ENCODE data around the gene DERL2.

DERL2 gene

GRCh38 chr17:5485270-5486205, at the start of gene DERL2:
Gene DERL2 (minus strand): TSS chr17:5486178. CDS start chr17:5486161, 17 bp downstream.
- DNase-seq, result no peak

- DNase-seq, result no peak
These were observed 49.5 kb upstream of the DERL2 start for GRCh38 chr17:5535436-5535835.

GRCh38 chr17:5533486-5534315, 47.7 kb upstream of the DERL2 start:
- DNase-seq, result no peak

GRCh38 chr17:5532581-5532980, 46.6 kb upstream of the DERL2 start:
- no peak for DNase-seq

DNA sequence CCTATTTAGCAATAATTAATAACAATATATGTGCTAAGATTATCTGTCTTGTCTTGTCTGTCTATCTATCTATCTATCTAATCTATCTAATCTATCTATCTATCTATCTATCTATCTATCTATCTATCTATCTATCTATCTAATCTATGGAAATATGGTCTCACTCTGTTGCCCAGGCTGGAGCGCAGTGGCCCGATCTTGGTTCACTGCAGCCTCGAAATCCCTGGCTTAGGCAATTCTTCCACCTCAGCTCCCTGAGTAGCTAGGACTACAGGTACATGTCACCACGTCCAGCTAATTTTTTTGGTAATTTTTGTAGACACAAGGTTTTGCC, 45.1 kb upstream of the DERL2 start:
- DNase-seq, result no peak

DNA sequence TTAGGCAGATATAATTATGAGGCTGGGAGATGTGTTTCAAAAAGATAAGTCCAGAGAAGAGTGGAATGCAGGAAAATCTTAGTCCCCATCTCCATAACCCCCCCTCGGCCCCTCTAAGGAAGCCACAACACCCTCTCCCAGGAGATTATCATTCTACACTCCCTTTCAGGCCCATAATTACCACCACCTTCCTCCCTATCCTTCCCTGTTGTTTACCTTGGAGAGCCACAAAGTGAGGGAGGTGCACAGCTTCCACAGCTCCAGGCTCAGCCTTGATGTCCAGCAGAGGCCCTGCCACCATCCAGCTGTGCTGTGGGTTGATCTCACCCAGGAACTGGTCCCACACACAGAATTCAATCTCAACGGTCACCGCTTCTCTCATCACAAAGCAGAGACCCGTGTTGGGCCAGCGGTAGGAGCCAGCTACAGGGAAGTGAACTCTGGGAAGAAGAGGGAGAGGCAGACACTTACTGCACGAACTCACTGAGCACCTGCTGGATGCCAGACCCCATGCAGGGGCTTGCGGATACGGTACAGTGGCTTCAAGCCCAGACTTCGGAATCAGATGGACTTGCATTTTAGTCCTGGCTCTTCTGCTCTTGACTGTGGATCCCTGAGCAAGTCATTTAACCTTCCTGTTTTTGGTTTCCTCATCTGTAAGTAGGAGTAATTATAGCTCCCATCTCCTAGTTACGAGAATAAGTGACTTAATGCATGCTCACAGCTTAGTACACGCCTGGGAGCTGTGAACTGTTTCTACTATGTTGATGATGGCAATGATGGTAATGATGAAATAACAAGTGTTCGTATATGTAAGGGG, 44.5 kb upstream of the DERL2 start:
- DNase-seq, result no peak

DNA sequence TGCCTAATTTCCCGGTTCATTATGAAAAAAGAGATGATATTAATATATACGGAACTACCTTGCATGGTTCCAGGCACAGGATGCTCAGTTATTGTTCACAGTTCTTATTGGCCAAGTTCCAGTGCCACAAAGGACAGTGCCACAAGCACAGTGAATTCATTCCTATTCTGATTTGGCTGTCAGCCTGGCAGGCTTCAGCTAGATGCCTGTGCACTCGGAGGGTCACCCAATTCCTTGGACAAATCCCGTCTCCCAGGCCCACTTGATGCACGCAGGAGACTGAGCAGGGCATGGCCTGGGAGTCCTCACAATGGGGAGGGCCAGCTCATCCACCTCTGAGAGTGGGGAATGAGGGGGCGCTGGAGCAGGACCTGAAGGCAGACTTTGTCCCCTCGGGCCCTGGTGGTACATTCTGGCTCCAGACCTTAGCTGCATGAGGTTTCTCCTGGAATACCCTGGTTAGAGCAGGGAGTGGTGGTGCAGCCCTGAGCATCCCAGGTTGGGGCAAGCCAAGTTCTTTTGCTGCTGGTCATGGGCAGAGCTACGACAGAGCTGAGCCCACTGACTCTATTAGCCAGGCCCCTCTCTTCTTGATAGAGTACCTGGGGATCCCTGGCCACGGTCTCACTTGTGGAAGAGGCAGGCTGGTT, 41.7 kb upstream of the DERL2 start:
- no peak for DNase-seq

DNA sequence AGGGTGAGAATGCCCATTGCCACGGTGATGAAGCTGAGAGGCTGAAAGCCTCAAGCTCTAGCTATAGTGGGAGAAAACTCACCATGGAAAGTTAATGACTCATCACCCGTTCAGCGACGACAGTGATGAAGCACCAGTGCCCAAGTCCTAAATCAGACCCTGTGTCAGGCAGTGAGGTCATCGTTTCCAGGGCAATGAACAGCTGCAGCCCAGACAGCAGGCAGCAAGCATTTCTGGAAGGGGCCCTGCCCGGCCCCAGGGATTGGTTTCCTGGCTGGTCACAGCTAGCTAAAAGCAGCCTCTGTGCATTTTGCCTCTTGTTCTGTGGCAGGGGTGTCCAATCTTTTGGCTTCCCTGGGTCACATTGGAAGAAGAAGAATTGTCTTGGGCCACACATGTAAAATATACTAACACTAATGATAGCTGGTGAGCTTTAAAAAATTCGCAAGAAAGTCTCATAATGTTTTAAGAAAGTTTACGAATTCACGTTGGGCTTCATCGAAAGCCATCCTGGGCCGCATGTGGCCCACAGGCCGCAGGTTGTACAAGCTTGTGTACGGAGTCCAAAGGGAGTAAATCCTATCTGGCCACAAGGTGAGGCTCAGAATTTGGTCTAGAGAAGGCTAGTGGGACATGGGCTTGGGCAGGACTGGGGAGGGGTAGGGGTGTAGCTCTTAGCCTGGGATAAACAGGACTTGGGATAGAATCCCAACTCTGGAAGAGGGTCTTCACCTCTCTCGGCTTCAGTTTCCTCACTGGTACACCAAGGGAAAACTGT, 41.0 kb upstream of the DERL2 start:
- DNase-seq, result no peak

DNA sequence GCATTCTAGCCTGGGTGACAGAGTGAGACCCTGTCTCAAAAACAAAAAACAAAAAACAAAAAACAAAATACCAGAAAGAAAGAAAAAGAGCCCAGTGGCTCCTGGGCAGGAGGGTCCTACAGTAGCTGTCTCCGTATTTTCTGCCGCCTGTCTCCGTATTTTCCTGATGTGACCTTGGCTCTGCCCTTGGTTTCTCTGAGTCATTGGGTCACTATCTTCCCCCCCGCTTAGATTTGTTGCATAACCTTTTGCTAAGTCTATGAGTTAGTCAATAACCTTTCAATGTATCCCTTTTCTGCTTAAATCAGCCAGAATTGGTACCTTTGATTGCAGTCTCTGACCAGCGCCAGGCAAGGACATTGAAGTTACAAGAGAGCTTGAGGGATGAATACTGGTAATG, 37.3 kb upstream of the DERL2 start:
- DNase-seq, result no peak

- DNase-seq, result no peak
These were observed 36.5 kb upstream of the DERL2 start for GRCh38 chr17:5522476-5522875.

- DNase-seq, result no peak
These were observed 30.2 kb upstream of the DERL2 start for GRCh38 chr17:5516060-5516792.

GRCh38 chr17:5514976-5515375, 29.0 kb upstream of the DERL2 start:
- no peak for DNase-seq

- no peak for DNase-seq
These were observed 27.6 kb upstream of the DERL2 start for GRCh38 chr17:5513628-5514027.

DNA sequence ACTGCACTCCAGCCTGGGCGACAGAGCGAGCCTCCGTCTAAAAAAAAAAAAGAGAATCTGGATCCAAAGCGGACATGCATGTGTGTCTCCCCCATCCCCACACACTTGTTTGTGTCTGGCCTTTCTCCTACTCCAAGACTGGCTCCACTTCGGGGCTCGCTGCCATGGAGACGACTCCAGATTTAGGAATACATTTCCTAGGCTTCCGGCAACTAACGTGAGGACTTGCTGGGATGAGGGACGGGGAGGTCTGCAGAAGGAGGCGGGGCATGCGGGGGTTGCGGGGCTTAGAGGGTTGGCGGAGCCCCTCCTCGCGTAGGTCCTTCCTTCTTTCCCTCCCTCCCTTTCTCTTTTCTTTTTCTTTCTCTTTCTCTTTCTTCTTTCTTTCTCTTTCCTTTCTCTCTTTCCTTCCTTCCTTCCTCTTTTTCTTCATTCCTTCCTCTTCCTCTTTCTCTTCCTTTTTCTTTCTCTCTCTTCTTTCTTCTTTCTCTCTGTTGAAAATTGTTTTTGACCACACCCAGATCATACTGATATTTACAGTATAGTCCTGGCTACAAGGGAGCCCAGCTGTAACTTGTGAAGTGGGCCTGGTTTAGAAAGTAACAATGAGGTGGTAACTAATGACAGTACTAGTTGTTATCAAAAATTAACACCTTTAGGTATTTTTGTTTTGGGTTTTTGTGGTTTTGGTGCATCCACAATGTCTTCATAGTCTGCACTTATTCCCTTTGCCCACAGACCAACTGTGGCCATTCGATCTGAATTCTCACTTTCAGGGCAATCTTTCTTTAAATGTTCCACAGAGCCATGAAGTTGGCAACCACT, 25.6 kb upstream of the DERL2 start:
- no peak for DNase-seq

- DNase-seq, result no peak
These were observed 24.8 kb upstream of the DERL2 start for GRCh38 chr17:5510771-5511170.

- DNase-seq, result no peak
These were observed 23.5 kb upstream of the DERL2 start for GRCh38 chr17:5509482-5509881.

- no peak for DNase-seq
These were observed 22.8 kb upstream of the DERL2 start for GRCh38 chr17:5508810-5509209.

GRCh38 chr17:5506307-5506706, 20.3 kb upstream of the DERL2 start:
- no peak for DNase-seq

DNA sequence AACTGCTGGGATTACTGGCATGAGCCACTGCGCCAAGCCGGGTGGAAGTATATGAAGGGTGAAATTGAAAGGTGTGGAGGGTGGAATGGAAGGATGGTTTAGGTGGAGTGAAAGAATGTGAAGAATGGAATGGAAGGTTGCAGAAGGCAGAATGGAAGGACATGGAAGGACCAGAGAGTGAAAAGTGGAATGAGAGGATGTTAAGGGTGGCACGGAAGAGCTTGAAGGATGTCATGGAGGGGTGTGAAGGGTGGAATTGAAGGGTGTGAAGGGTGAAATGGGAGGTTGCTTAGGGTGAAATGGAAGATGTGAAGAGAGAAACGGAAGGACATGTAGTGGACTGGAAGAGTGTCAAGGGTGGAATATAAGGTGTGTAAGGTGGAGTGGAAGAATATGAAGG, 16.6 kb upstream of the DERL2 start:
- no peak for DNase-seq

- no peak for DNase-seq
These were observed 15.7 kb upstream of the DERL2 start for GRCh38 chr17:5501685-5502084.

Measured in NCI-H2029 (cell line).